ENCODE results near the gene ZC3H10. TPM values are rescaled to one million over a fixed set of nuclear protein-coding genes. Genes with fewer than 3 reads are reported as not detected.

Gene ZC3H10
- total and polyA plus RNA-seq, 2 of the 13 experiments (the other 11 are each of a cell fraction or from before 2014, with no cell fraction given): 0.70 to 2.3 TPM

DNA sequence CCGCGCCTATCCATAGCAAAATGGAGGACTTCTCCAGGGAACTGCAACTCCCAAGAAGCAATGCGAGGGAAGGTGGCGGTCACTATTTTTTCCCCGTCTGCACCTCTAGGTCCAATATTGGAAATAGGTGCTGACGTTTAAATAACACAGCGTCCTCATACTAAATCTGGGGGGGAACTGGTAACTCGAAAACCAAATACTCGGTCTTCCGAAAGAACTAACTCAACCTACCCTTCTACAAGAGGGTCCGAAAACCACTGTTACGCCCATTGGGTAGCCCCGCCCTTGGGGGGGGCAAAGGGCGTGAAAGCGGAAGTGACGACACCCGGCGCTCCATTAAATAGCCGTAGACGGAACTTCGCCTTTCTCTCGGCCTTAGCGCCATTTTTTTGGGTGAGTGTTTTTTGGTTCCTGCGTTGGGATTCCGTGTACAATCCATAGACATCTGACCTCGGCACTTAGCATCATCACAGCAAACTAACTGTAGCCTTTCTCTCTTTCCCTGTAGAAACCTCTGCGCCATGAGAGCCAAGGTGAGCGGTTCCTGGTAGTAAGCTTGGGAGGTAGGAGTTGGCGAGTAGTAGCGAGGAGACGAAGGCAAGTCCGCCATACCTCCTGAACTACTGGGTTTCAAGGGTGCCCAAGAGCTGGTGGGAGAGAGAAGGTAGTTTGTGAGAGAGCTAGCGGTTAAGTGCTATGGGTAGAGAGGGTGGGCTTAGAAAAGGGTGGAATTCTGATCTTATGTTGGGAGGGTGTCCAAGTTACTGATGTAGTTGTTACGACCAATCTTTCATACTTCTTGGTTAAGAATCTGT lies 1.6 kb upstream of the ZC3H10 start, which contains the start of gene RPL41 (continued):
- TF ChIP-seq, protein P1, sequence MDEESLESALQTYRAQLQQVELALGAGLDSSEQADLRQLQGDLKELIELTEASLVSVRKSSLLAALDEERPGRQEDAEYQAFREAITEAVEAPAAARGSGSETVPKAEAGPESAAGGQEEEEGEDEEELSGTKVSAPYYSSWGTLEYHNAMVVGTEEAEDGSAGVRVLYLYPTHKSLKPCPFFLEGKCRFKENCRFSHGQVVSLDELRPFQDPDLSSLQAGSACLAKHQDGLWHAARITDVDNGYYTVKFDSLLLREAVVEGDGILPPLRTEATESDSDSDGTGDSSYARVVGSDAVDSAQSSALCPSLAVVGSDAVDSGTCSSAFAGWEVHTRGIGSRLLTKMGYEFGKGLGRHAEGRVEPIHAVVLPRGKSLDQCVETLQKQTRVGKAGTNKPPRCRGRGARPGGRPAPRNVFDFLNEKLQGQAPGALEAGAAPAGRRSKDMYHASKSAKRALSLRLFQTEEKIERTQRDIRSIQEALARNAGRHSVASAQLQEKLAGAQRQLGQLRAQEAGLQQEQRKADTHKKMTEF (CRISPR knock-in tag; IDR thresholded peaks at IDR 0.05): peak; percentile 85
- peak; percentile 81; the same call in 1 of the 2 replicates for TF ChIP-seq NCOA1 (CRISPR knock-in tag; IDR thresholded peaks at IDR 0.05)
- peak; percentile 62; the same call in 1 of the 2 replicates for TF ChIP-seq ZNF331 (CRISPR knock-in tag; IDR thresholded peaks at IDR 0.05)
- peak; percentile 88; the same call in 1 of the 2 replicates for TF ChIP-seq SSRP1 (CRISPR knock-in tag; IDR thresholded peaks at IDR 0.05)
- TF ChIP-seq, protein P2, sequence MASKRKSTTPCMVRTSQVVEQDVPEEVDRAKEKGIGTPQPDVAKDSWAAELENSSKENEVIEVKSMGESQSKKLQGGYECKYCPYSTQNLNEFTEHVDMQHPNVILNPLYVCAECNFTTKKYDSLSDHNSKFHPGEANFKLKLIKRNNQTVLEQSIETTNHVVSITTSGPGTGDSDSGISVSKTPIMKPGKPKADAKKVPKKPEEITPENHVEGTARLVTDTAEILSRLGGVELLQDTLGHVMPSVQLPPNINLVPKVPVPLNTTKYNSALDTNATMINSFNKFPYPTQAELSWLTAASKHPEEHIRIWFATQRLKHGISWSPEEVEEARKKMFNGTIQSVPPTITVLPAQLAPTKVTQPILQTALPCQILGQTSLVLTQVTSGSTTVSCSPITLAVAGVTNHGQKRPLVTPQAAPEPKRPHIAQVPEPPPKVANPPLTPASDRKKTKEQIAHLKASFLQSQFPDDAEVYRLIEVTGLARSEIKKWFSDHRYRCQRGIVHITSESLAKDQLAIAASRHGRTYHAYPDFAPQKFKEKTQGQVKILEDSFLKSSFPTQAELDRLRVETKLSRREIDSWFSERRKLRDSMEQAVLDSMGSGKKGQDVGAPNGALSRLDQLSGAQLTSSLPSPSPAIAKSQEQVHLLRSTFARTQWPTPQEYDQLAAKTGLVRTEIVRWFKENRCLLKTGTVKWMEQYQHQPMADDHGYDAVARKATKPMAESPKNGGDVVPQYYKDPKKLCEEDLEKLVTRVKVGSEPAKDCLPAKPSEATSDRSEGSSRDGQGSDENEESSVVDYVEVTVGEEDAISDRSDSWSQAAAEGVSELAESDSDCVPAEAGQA (IDR thresholded peaks at IDR 0.05; ENCODE audit: low read depth): peak; percentile 87
- TF ChIP-seq, protein P2 (CRISPR knock-in tag; IDR thresholded peaks at IDR 0.05; ENCODE audit: borderline replicate concordance): 0 out of 2 replicates have a peak, but pooled peaks have one; percentile 80
- TF ChIP-seq PHF21A (CRISPR knock-in tag; IDR thresholded peaks at IDR 0.05): no peak; the same call in 1 of the 2 replicates
- TF ChIP-seq KMT2B (CRISPR knock-in tag; IDR thresholded peaks at IDR 0.05): peak; percentile 84
- peak; percentile 75 for TF ChIP-seq HIVEP1 (CRISPR knock-in tag; IDR thresholded peaks at IDR 0.05)
- TF ChIP-seq, protein P3, sequence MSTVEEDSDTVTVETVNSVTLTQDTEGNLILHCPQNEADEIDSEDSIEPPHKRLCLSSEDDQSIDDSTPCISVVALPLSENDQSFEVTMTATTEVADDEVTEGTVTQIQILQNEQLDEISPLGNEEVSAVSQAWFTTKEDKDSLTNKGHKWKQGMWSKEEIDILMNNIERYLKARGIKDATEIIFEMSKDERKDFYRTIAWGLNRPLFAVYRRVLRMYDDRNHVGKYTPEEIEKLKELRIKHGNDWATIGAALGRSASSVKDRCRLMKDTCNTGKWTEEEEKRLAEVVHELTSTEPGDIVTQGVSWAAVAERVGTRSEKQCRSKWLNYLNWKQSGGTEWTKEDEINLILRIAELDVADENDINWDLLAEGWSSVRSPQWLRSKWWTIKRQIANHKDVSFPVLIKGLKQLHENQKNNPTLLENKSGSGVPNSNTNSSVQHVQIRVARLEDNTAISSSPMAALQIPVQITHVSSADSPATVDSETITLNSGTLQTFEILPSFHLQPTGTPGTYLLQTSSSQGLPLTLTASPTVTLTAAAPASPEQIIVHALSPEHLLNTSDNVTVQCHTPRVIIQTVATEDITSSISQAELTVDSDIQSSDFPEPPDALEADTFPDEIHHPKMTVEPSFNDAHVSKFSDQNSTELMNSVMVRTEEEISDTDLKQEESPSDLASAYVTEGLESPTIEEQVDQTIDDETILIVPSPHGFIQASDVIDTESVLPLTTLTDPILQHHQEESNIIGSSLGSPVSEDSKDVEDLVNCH (CRISPR knock-in tag; IDR thresholded peaks at IDR 0.05): 0 out of 2 replicates have a peak, but pooled peaks have one; percentile 76
- TF ChIP-seq, protein P4, sequence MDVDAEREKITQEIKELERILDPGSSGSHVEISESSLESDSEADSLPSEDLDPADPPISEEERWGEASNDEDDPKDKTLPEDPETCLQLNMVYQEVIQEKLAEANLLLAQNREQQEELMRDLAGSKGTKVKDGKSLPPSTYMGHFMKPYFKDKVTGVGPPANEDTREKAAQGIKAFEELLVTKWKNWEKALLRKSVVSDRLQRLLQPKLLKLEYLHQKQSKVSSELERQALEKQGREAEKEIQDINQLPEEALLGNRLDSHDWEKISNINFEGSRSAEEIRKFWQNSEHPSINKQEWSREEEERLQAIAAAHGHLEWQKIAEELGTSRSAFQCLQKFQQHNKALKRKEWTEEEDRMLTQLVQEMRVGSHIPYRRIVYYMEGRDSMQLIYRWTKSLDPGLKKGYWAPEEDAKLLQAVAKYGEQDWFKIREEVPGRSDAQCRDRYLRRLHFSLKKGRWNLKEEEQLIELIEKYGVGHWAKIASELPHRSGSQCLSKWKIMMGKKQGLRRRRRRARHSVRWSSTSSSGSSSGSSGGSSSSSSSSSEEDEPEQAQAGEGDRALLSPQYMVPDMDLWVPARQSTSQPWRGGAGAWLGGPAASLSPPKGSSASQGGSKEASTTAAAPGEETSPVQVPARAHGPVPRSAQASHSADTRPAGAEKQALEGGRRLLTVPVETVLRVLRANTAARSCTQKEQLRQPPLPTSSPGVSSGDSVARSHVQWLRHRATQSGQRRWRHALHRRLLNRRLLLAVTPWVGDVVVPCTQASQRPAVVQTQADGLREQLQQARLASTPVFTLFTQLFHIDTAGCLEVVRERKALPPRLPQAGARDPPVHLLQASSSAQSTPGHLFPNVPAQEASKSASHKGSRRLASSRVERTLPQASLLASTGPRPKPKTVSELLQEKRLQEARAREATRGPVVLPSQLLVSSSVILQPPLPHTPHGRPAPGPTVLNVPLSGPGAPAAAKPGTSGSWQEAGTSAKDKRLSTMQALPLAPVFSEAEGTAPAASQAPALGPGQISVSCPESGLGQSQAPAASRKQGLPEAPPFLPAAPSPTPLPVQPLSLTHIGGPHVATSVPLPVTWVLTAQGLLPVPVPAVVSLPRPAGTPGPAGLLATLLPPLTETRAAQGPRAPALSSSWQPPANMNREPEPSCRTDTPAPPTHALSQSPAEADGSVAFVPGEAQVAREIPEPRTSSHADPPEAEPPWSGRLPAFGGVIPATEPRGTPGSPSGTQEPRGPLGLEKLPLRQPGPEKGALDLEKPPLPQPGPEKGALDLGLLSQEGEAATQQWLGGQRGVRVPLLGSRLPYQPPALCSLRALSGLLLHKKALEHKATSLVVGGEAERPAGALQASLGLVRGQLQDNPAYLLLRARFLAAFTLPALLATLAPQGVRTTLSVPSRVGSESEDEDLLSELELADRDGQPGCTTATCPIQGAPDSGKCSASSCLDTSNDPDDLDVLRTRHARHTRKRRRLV (CRISPR knock-in tag; IDR thresholded peaks at IDR 0.05): no peak

Measured in HepG2 (cell line).